Esophagus muscularis mucosa (tissue), 4 donors: ENCODE data around the gene GPR42. TPM values are rescaled to one million over a fixed set of nuclear protein-coding genes. Genes with fewer than 3 reads are reported as not detected.
"Not testable (repeated sequence)": the region's sequence is repeated elsewhere in the genome, so short reads cannot be mapped to it uniquely, and the experiment has no call there.

Source experiments
- DNase-seq: peaks from one replicate; pipeline ENCODE4 v3.0.0-alpha.2; 2017; ENCODE audit errors: extremely low spot score
- H3K27ac ChIP-seq, 4 donors: fragments of 200-600 bp; sonication (generic); replicated peaks in 1 of 4; 1 replicate in 3 of 4; 2 replicates in 1 of 4; pipeline ENCODE4 v1.5.1; 2016 to 2019; ENCODE audit warnings: mild to moderate bottlenecking in 1 of 4
- H3K27me3 ChIP-seq, 4 donors: fragments of 200-600 bp; sonication (generic); one replicate each; pipeline versions ENCODE4 v1.5.1 to v1.6.0; 2016 to 2019
- H3K36me3 ChIP-seq, 4 donors: fragments of 200-600 bp; sonication (generic); one replicate each; pipeline ENCODE4 v1.5.1; 2016 to 2019
- H3K4me1 ChIP-seq, 4 donors: fragments of 200-600 bp; sonication (generic); one replicate each; pipeline ENCODE4 v1.5.1; 2016 to 2019
- H3K4me3 ChIP-seq, 4 donors: fragments of 200-600 bp; sonication (generic); 1 replicate in 2 of 4; 2 replicates in 2 of 4; pipeline ENCODE4 v1.5.1; 2016 to 2019; ENCODE audit warnings: mild to moderate bottlenecking in 4 of 4, moderate library complexity in 1 of 4
- H3K9me3 ChIP-seq, 4 donors: fragments of 200-600 bp; sonication (generic); 1 replicate in 3 of 4; 2 replicates in 1 of 4; pipeline ENCODE4 v1.5.1; 2016 to 2019
- EP300 ChIP-seq: sonication (generic); formaldehyde crosslinking; IDR thresholded peaks from one replicate; pipeline ENCODE4 v1.6.1; 2017; ENCODE audit warnings: antibody characterized with exemption
- POLR2A ChIP-seq: fragments of 450-650 bp; IDR thresholded peaks from one replicate; pipeline ENCODE4 v1.6.1; 2017; ENCODE audit warnings: antibody characterized with exemption, moderate library complexity, mild to moderate bottlenecking, low read depth
- POLR2AphosphoS5 ChIP-seq, 2 donors: sonication (generic); formaldehyde crosslinking; IDR thresholded peaks; one replicate each; pipeline ENCODE4 v1.6.1; 2017; ENCODE audit warnings: antibody characterized with exemption in 2 of 2
- WGBS: methylation state at CpG from one replicate; pipeline ENCODE4 v1.1.5; 2018; 5-methylcytosine and 5-hydroxymethylcytosine counted together
- intact Hi-C: fragments of 100-400 bp; cut with DNase I; formaldehyde crosslinking; loops from one replicate; pipeline ENCODE4 v1.15.1; 2023
- total RNA-seq, 4 donors: library from RNA; depleted of rRNA; stranded (reverse); fragments of >200 nt; gene quantifications; one replicate each; pipeline versions ENCODE4 v1.1.0 to v1.2.1, GENCODE V29; 2016
- TF ChIP-seq, protein P1 (sequence below), 3 experiments: fragments of 200-600 bp in 2 of 3; fragments of 450-650 bp in 1 of 3; sonication (generic) in 2 of 3; IDR thresholded peaks; one replicate each; pipeline ENCODE4 v1.5.1; 2017 to 2019; ENCODE audit warnings: antibody characterized with exemption in 3 of 3, mild to moderate bottlenecking in 2 of 3, moderate library complexity in 1 of 3

The GPR42 gene
- total RNA-seq, 4 donors from 2014 or later = 0.17 TPM; not detected in 3

DNA sequence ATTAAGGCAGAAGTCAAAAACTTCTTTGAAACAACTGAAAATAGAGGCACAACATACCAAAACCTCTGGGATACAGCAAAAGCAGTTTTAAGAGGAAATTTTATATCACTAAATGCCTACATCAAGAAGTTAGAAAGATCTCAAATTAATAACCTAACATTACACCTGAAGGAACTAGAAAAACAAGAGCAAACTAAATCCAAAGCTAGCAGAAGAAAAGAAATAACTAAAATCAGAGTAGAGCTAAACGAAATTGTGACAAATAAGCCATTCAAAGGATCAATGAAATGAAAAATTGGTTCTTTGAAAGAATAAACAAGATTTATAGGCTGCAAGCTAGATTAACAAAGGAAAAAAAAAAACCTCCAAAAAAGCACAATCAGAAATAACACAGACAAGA, 2.5 kb upstream of the GPR42 start:
- no peaks in the 10 kb centered on the region for H3K4me1 ChIP-seq
- 62% methylated on average over 1 of the region's 1 CpG for WGBS
- DNase-seq = no peak
- H3K27me3 ChIP-seq = peaks cover 0 to 8% (median 0%) of the 10 kb centered on the region in 4 donors
- H3K9me3 ChIP-seq = no peaks in the 10 kb centered on the region
- TF ChIP-seq, protein P1, sequence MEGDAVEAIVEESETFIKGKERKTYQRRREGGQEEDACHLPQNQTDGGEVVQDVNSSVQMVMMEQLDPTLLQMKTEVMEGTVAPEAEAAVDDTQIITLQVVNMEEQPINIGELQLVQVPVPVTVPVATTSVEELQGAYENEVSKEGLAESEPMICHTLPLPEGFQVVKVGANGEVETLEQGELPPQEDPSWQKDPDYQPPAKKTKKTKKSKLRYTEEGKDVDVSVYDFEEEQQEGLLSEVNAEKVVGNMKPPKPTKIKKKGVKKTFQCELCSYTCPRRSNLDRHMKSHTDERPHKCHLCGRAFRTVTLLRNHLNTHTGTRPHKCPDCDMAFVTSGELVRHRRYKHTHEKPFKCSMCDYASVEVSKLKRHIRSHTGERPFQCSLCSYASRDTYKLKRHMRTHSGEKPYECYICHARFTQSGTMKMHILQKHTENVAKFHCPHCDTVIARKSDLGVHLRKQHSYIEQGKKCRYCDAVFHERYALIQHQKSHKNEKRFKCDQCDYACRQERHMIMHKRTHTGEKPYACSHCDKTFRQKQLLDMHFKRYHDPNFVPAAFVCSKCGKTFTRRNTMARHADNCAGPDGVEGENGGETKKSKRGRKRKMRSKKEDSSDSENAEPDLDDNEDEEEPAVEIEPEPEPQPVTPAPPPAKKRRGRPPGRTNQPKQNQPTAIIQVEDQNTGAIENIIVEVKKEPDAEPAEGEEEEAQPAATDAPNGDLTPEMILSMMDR (IDR thresholded peaks at IDR 0.05) = no peak
- TF ChIP-seq POLR2AphosphoS5 (IDR thresholded peaks at IDR 0.05) (no peak), EP300 (no peak), POLR2A (no peak)
- no peaks in the 10 kb centered on the region for H3K36me3 ChIP-seq
- H3K27ac ChIP-seq = no peak overlapping the region
- intact Hi-C loops = no loop called here
- no peak overlapping the region for H3K4me3 ChIP-seq

DNA sequence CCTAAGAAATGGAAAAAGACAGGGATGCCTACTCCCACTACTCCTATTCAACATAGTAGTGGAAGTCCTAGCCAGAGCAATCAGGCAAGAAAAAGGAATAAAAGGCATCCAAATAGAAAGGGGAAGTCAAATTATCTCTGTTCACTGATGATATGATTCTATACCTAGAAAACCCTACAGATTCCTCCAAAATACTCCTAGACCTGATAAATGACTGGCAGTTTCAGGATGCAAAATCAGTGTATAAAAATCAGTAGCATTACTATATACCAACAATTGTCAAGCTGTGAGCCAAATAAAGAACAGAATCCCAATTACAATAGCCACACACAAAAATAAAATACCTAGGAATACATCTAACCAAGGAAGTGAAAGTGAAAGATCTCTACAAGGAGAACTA, 1.3 kb upstream of the GPR42 start:
- Histone ChIP-seq H3K4me1 (no peaks in the 10 kb centered on the region), H3K27ac (no peak overlapping the region), H3K27me3 (peaks cover 0 to 13% (median 0%) of the 10 kb centered on the region in 4 donors), H3K36me3 (no peaks in the 10 kb centered on the region), H3K4me3 (no peak overlapping the region), H3K9me3 (no peaks in the 10 kb centered on the region)
- no peak for TF ChIP-seq POLR2A
- no peak for TF ChIP-seq POLR2AphosphoS5 (IDR thresholded peaks at IDR 0.05)
- no peak for TF ChIP-seq EP300
- TF ChIP-seq, protein P1 (IDR thresholded peaks at IDR 0.05) = no peak
- DNase-seq = no peak
- intact Hi-C loops = no loop called here

DNA sequence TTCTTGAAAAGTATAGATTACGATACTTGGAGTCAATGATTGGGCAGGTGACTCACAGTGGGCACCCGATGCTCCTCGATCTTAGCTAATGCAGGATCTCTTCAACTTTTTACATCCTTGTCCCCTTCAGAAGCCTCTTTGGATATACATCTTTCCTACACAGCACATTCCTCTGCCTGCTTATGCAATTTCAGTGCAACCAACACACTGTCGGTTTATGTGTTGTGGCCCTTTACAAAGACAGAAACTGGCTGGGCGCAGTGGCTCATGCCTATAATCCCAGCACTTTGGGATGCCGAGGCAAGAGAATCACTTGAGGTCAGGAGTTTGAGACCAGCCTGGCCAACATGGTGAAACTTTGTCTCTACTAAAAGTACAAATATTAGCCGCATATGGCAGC, 2.6 kb downstream of the GPR42 start:
- intact Hi-C loops = no loop called here
- Histone ChIP-seq H3K27ac (no peak overlapping the region), H3K4me3 (no peak overlapping the region), H3K9me3 (peaks cover 0 to 3% (median 1%) of the 10 kb centered on the region in 4 donors), H3K36me3 (no peaks in the 10 kb centered on the region), H3K27me3 (peaks cover 0 to 10% (median 0%) of the 10 kb centered on the region in 4 donors), H3K4me1 (no peaks in the 10 kb centered on the region)
- TF ChIP-seq POLR2AphosphoS5 (IDR thresholded peaks at IDR 0.05) (no peak), POLR2A (no peak), EP300 (no peak)
- TF ChIP-seq, protein P1 (IDR thresholded peaks at IDR 0.05) = no peak
- 86% methylated on average over 7 of the region's 7 CpGs for WGBS
- peak; percentile 31 for DNase-seq

DNA sequence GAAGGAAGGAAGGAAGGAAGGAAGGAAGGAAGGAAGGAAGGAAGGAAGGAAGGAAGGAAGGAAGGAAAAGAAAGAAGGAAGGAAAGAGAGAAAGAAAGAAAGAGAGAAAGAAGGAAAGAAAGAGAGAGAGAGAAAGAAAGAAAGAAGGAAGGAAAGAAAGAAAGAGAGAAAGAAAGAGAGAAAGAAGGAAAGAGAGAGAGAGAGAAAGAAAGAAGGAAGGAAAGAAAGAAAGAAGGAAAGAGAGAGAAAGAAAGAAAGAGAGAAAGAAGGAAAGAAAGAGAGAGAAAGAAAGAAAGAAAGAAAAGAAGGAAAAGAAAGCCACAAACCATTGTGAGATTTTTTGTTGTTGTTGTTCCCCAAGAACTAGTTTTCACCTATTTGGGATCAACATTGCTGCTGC, 3.2 kb downstream of the GPR42 start:
- DNase-seq, H3K27ac ChIP-seq, intact Hi-C loops, H3K4me1 ChIP-seq, H3K36me3 ChIP-seq, H3K4me3 ChIP-seq, H3K9me3 ChIP-seq: not testable (repeated sequence)
- peaks cover 0 to 10% (median 0%) of the 10 kb centered on the region in 4 donors for H3K27me3 ChIP-seq

DNA sequence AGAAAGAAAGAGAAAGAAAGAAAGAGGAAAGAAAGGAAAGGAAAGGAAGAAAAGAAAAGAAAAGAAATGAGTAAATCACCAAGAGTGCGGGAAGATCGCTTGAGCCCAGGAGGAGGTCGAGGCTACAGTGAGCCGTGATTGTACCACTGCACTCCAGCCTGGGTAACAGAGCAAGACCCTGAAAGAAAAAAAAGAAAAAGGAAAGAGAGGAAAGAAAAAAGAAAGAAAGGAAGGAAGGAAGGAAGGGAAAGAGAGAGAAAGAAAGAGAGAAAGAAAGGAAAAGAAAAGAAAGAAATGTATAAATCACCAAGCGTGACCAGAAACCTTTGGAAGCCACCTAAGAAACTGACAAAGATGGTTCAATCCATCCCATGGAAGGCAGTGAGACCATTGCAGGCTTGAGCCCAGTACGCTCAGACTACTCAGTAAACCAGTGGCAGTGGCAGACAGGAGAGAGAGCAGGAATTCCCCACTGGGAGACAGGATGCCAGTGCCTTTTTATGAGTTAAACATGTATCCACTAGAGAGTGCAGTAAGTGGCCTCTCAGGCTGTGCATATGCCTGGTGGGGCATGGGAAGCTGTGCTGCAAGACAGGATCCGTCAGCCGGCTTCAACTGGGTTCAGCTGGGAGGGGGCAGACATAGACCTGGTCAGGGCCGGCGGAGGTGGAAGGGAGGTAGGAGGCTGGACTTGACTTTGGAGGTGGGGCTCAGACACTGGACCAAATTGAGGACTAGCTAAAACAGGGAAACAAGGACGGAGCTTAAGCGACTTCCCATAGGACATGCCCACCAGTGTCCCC, 4.8 kb downstream of the GPR42 start:
- peak; percentile 42 for DNase-seq
- Histone ChIP-seq H3K9me3 (peaks cover 0 to 4% (median 2%) of the 10 kb centered on the region in 4 donors), H3K27ac (no peak overlapping the region), H3K36me3 (no peaks in the 10 kb centered on the region), H3K4me1 (no peaks in the 10 kb centered on the region), H3K27me3 (peaks cover 0 to 10% (median 0%) of the 10 kb centered on the region in 4 donors), H3K4me3 (no peak overlapping the region)
- WGBS = 74% methylated on average over 12 of the region's 12 CpGs
- TF ChIP-seq POLR2A (no peak), EP300 (no peak), POLR2AphosphoS5 (IDR thresholded peaks at IDR 0.05) (no peak)
- TF ChIP-seq, protein P1 (IDR thresholded peaks at IDR 0.05) = no peak
- intact Hi-C loops = no loop called here
